K562 (cell line): ENCODE measurements around the gene CHD6. TPM values are rescaled to one million over a fixed set of nuclear protein-coding genes. Genes with fewer than 3 reads are reported as not detected.

ENCODE experiments used
- ATAC-seq: fragments of 200-7000 bp; cut with Tn5 transposase; 3 replicates; pipeline ENCODE4 v1.9.1; 2020; ENCODE audit warnings: moderate library complexity
- BruUV-seq: library from RNA; stranded (reverse); fragments of 400-500 nt; replicated peaks from 2 replicates; lab custom pipeline; 2021; lab: Mats Ljungman, UMichigan
- CTCF ChIA-PET: fragments of 300-600 bp; formaldehyde crosslinking; extraction: SDS; loops from one replicate; lab custom pipeline; 2021; ENCODE audit warnings: low intra/inter-chr PET ratio; lab: Yijun Ruan, JAX
- POLR2A ChIA-PET: fragments of 300-600, 350-650 bp; sonication (Branson Sonifier 250); formaldehyde crosslinking; extraction: SDS; loops from one replicate; lab custom pipeline; 2021; ENCODE audit warnings: antibody characterized with exemption, inconsistent platforms; lab: Yijun Ruan, JAX
- DNase-seq, 4 experiments: peaks; one replicate each; pipeline versions ENCODE4 v3.0.0 to v3.0.0-alpha.2; 2011 to 2018; ENCODE audit warnings: low spot score in 3 of 4, mixed read lengths in 3 of 4; ENCODE audit errors: extremely low read depth in 1 of 4
- FAIRE-seq: peaks from 2 replicates; lab custom pipeline; 2011; peaks lifted over from hg19 to GRCh38; lab: Jason Lieb, UNC
- H2AFZ ChIP-seq: 2 replicates; pipeline ENCODE4 v1.6.0; 2011; ENCODE audit warnings: low read depth, low read length, control low read depth, inconsistent platforms
- H3K27ac ChIP-seq: fragments of 200-600 bp; 3 replicates; pipeline ENCODE4 v1.8.0; 2011; ENCODE audit warnings: low read depth, mild to moderate bottlenecking, control low read depth, inconsistent platforms, low read length, moderate library complexity, mixed read lengths; ENCODE audit errors: extremely low read depth
- H3K27me3 ChIP-seq, 2 experiments: fragments of 300-600 bp in 1 of 2; 2 replicates in 1 of 2; 3 replicates in 1 of 2; pipeline versions ENCODE4 v1.6.0 to v1.8.0; 2011; ENCODE audit warnings: inconsistent platforms in 2 of 2, low read length in 2 of 2, mild to moderate bottlenecking in 1 of 2, mixed read lengths in 1 of 2, moderate library complexity in 1 of 2; ENCODE audit not compliant: control insufficient read depth in 2 of 2, insufficient read depth in 2 of 2
- H3K36me3 ChIP-seq: fragments of 300-600 bp; 3 replicates; pipeline ENCODE4 v1.8.0; 2011; ENCODE audit warnings: mild to moderate bottlenecking, low read length, inconsistent platforms; ENCODE audit not compliant: control insufficient read depth, insufficient read depth
- H3K4me1 ChIP-seq, 2 experiments: fragments of 200-600 bp in 1 of 2; replicated peaks in 1 of 2; 2 replicates in 1 of 2; 3 replicates in 1 of 2; pipeline versions ENCODE4 v1.5.1 to v1.8.0; 2011; ENCODE audit warnings: inconsistent platforms in 2 of 2, low read length in 2 of 2, mild to moderate bottlenecking in 1 of 2, mixed read lengths in 1 of 2, moderate library complexity in 1 of 2; ENCODE audit not compliant: control insufficient read depth in 2 of 2, insufficient read depth in 2 of 2
- H3K4me2 ChIP-seq: 2 replicates; pipeline ENCODE4 v1.6.1; 2011; ENCODE audit warnings: low read length, control low read depth, inconsistent platforms, mixed read lengths; ENCODE audit not compliant: insufficient read depth
- H3K4me3 ChIP-seq: fragments of 200-600 bp; sonication (generic), shearing (Covaris generic); 2 replicates; pipeline ENCODE4 v1.5.1; 2016; ENCODE audit warnings: control low read depth, inconsistent platforms
- H3K79me2 ChIP-seq: fragments of 200-600 bp; 3 replicates; pipeline ENCODE4 v1.8.0; 2011; ENCODE audit warnings: low read length, inconsistent platforms; ENCODE audit not compliant: control insufficient read depth, insufficient read depth
- H3K9ac ChIP-seq, 2 experiments: 2 replicates each; pipeline versions ENCODE4 v1.6.0 to v1.6.1; 2011; ENCODE audit warnings: low read depth in 2 of 2, low read length in 2 of 2, control low read depth in 1 of 2, inconsistent platforms in 1 of 2, mild to moderate bottlenecking in 1 of 2, mixed read lengths in 1 of 2; ENCODE audit not compliant: insufficient read depth in 1 of 2
- H3K9me1 ChIP-seq: one replicate; pipeline ENCODE4 v1.6.0; 2011; ENCODE audit warnings: inconsistent platforms, mild to moderate bottlenecking, low read length, moderate library complexity; ENCODE audit not compliant: control insufficient read depth, insufficient read depth
- H3K9me3 ChIP-seq: replicated peaks from 2 replicates; pipeline ENCODE4 v1.5.1; 2011; ENCODE audit warnings: low read depth, low read length, inconsistent platforms; ENCODE audit not compliant: control insufficient read depth, insufficient read depth
- H4K20me1 ChIP-seq: replicated peaks from 2 replicates; pipeline ENCODE4 v1.6.1; 2011; ENCODE audit warnings: low read length, inconsistent platforms, mixed read lengths; ENCODE audit not compliant: control insufficient read depth, insufficient read depth
- C11orf30 ChIP-seq: fragments of 450-650 bp; IDR thresholded peaks from 2 replicates; pipeline ENCODE4 v1.6.1; 2016; ENCODE audit warnings: low read depth, mild to moderate bottlenecking
- MAFG ChIP-seq: fragments of 450-650 bp; conservative IDR thresholded peaks from 2 replicates; pipeline ENCODE4 v1.6.1; 2016; ENCODE audit warnings: missing genetic modification characterization, missing compliant biosample characterization
- PHF21A ChIP-seq: fragments of 450-650 bp; IDR thresholded peaks from 2 replicates; pipeline ENCODE4 v1.6.1; 2017; ENCODE audit warnings: low read depth, borderline replicate concordance
- ZNF316 ChIP-seq: fragments of 450-650 bp; IDR thresholded peaks from 2 replicates; pipeline ENCODE4 v1.6.1; 2016
- WGBS: fragments of 100-300 bp; shearing (Covaris generic); methylation state at CpG from one replicate; pipeline ENCODE4 v1.1.6; 2016; ENCODE audit warnings: low coverage, mixed read lengths; ENCODE audit not compliant: insufficient coverage; ENCODE audit errors: missing lambda C conversion rate; 5-methylcytosine and 5-hydroxymethylcytosine counted together
- in situ Hi-C: fragments of 300-500 bp; cut with MboI; formaldehyde crosslinking; loops from 4 replicates; pipeline ENCODE4 v1.15.0; 2018; ENCODE audit warnings: inconsistent platforms, mixed read lengths
- intact Hi-C: fragments of 100-400 bp; cut with micrococcal nuclease; formaldehyde crosslinking; loops from 2 replicates; pipeline ENCODE4 v1.14.2; 2022
- polyA plus RNA-seq, 8 experiments: library from polyadenylated mRNA; depleted of rRNA in 4 of 8; stranded (reverse) in 5 of 8; unstranded in 3 of 8; fragments of >200 nt; fragmentation: Nextera tagmentation in 2 of 8; fragmentation: Illumina TruSeq in 1 of 8; extraction: Ambion mirVana in 2 of 8; extraction: Trizol in 1 of 8; gene quantifications; 2 replicates each; pipeline versions ENCODE4 v1.2.1 to v1.2.3, GENCODE V29; 2011 to 2014; ENCODE audit warnings: inconsistent platforms in 1 of 8, missing spikeins in 1 of 8
- total RNA-seq, 7 experiments: library from RNA; depleted of rRNA in 6 of 7; stranded (reverse); fragments of >200 nt in 6 of 7; fragmentation: Illumina TruSeq in 2 of 7; extraction: Trizol in 2 of 7; gene quantifications; 2 replicates each; pipeline versions ENCODE4 v1.2.1 to v1.2.3, GENCODE V29; 2011 to 2021; ENCODE audit warnings: low replicate concordance in 1 of 7
- TF ChIP-seq, protein P1 (sequence below): IDR thresholded peaks from 2 replicates; pipeline ENCODE4 v1.6.1; 2014; ENCODE audit warnings: antibody characterized with exemption

Gene CHD6
- total and polyA plus RNA-seq, 9 of the 15 experiments (the other 6 are each of a cell fraction or from before 2014, with no cell fraction given): 3.9 to 24.2 (median 12.8) TPM

DNA sequence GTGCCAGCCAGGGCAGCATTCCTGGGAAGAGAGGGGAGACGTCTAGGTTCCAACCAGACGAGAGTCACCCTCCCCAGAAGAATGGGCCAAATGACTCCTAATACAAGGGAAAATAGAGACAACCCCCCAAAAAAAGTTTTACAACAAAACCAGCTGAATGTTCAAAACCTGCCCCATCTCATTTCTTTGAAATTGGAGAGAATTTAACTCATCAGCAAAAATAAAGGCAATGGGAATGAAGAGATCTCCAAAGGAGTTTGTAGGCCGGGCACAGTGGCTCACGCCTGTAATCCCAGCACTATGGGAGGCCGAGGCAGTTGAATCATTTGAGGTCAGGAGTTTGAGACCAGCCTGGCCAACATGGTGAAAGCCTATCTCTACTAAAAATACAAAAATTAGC is 241.8 kb downstream of the CHD6 start:
- 3% methylated on average over 3 of the region's 5 CpGs for WGBS
- no TSS peak for BruUV-seq
- no peak overlapping the region for H3K4me2 ChIP-seq
- no peak overlapping the region for H2AFZ ChIP-seq
- TF ChIP-seq MAFG (tag): 0 out of 2 replicates have a peak, but pooled peaks have one; percentile 7
- peak; percentile 63 for TF ChIP-seq ZNF316
- TF ChIP-seq, protein P1, sequence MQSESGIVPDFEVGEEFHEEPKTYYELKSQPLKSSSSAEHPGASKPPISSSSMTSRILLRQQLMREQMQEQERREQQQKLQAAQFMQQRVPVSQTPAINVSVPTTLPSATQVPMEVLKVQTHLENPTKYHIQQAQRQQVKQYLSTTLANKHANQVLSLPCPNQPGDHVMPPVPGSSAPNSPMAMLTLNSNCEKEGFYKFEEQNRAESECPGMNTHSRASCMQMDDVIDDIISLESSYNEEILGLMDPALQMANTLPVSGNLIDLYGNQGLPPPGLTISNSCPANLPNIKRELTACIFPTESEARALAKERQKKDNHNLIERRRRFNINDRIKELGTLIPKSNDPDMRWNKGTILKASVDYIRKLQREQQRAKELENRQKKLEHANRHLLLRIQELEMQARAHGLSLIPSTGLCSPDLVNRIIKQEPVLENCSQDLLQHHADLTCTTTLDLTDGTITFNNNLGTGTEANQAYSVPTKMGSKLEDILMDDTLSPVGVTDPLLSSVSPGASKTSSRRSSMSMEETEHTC: no peak
- TF ChIP-seq PHF21A: no peak
- TF ChIP-seq C11orf30: 0 out of 2 replicates have a peak, but pooled peaks have one; percentile 47
- TF ChIP-seq, all 486 proteins: peak for 3
- CTCF ChIA-PET: no interaction called here
- H3K9me3 ChIP-seq: no peaks in the 10 kb centered on the region
- H3K9me1 ChIP-seq: no peaks in the 10 kb centered on the region
- DNase-seq (no peak), FAIRE-seq (no peak), ATAC-seq (no peak)
- no peaks in the 10 kb centered on the region for H3K36me3 ChIP-seq
- peaks cover 25 to 55% of the 10 kb centered on the region in 2 experiments for H3K27me3 ChIP-seq
- H3K27ac ChIP-seq: no peak overlapping the region
- H3K79me2 ChIP-seq: no peaks in the 10 kb centered on the region
- H4K20me1 ChIP-seq: no peaks in the 10 kb centered on the region; the same call in 1 of the 2 replicates
- intact Hi-C loops: no loop called here
- in situ Hi-C loops: no loop called here
- peaks cover 0 to 3% of the 10 kb centered on the region in 2 experiments; a peak in 2 of 5 replicates for H3K4me1 ChIP-seq
- H3K4me3 ChIP-seq: no peak overlapping the region
- POLR2A ChIA-PET: interaction anchor here (1.3 kb wide), 1 partner anchor 10 kb away, joined by 3 read pairs; no protein-coding TSS in a partner anchor
- no peak overlapping the region for H3K9ac ChIP-seq
